Coronary artery (tissue), 2 donors: ENCODE results near the gene GOLGA3.
A peak's percentile ranks its signal among the peaks of the same experiment; 100 is the strongest.
"Not testable (repeated sequence)": the region's sequence is repeated elsewhere in the genome, so short reads cannot be mapped to it uniquely, and the experiment has no call there.

Source experiments
- DNase-seq: peaks from one replicate; pipeline ENCODE4 v3.0.0-alpha.2; 2017; ENCODE audit warnings: low spot score
- H3K27ac ChIP-seq, 2 donors: fragments of 200-600 bp; sonication (generic); one replicate each; pipeline ENCODE4 v1.5.1; 2016 to 2019
- H3K4me3 ChIP-seq: fragments of 200-600 bp; sonication (generic); 2 replicates; pipeline ENCODE4 v1.5.1; 2016; ENCODE audit warnings: mild to moderate bottlenecking, moderate library complexity
- CTCF ChIP-seq: fragments of 200-600 bp; sonication (generic); IDR thresholded peaks from one replicate; pipeline ENCODE4 v1.5.1; 2019; ENCODE audit warnings: antibody characterized with exemption

The GOLGA3 gene

GRCh38 chr12:132828706-132829534, at the start of gene GOLGA3:
Gene GOLGA3 (minus strand): TSS chr12:132828869. CDS start chr12:132822128, 6,741 bp downstream.
- Histone ChIP-seq H3K4me3 (peak within 1 kb of the TSS; percentile 94), H3K27ac (peak within 1 kb of the TSS; percentile 96 to 97)
- no peak for TF ChIP-seq CTCF
- peak; percentile 93 for DNase-seq

- not testable (repeated sequence) for H3K4me3 ChIP-seq, DNase-seq, H3K27ac ChIP-seq
Measured at GRCh38 chr12:132874620-132875019, 46.0 kb upstream of the GOLGA3 start.

- Histone ChIP-seq H3K4me3 (no peak overlapping the region), H3K27ac (no peak overlapping the region)
- no peak for DNase-seq
- no peak for TF ChIP-seq CTCF
Measured at GRCh38 chr12:132874175-132874574, 45.5 kb upstream of the GOLGA3 start.

- TF ChIP-seq CTCF: no peak
- no peak overlapping the region for H3K4me3 ChIP-seq
- no peak for DNase-seq
Measured at GRCh38 chr12:132873724-132874123, 45.1 kb upstream of the GOLGA3 start.

GRCh38 chr12:132872975-132873421, 44.3 kb upstream of the GOLGA3 start:
- no peak for TF ChIP-seq CTCF
- Histone ChIP-seq H3K4me3 (no peak overlapping the region), H3K27ac (no peak overlapping the region)
- DNase-seq: no peak

More at GRCh38 chr12:132873724-132874123, 45.1 kb upstream of the GOLGA3 start:
- H3K27ac ChIP-seq: no peak overlapping the region

GRCh38 chr12:132872073-132872855, 43.6 kb upstream of the GOLGA3 start:
- Histone ChIP-seq H3K27ac (no peak overlapping the region), H3K4me3 (no peak overlapping the region)
- TF ChIP-seq CTCF: no peak
- DNase-seq: no peak

- DNase-seq: no peak
- no peak for TF ChIP-seq CTCF
- H3K27ac ChIP-seq: no peak overlapping the region
Measured at GRCh38 chr12:132869551-132869950, 40.9 kb upstream of the GOLGA3 start.

More at GRCh38 chr12:132869551-132869950, 40.9 kb upstream of the GOLGA3 start:
- H3K4me3 ChIP-seq: no peak overlapping the region
